Mesendoderm (in vitro differentiated cells): ENCODE results near the gene NTF4.
"Not testable (repeated sequence)": the region's sequence is repeated elsewhere in the genome, so short reads cannot be mapped to it uniquely, and the experiment has no call there.

Source experiments
- DNase-seq: peaks from one replicate; pipeline ENCODE4 v3.0.0; 2013
- H2AK5ac ChIP-seq: 2 replicates; pipeline ENCODE4 v1.6.1; 2013; ENCODE audit warnings: low read length, inconsistent platforms
- H2BK120ac ChIP-seq: 2 replicates; pipeline ENCODE4 v1.6.1; 2013; ENCODE audit warnings: low read depth, mild to moderate bottlenecking, low read length, moderate library complexity, mixed read lengths
- H2BK15ac ChIP-seq: replicated peaks from 2 replicates; pipeline ENCODE4 v1.6.1; 2013; ENCODE audit warnings: low read depth, mild to moderate bottlenecking, moderate library complexity
- H2BK5ac ChIP-seq: 2 replicates; pipeline ENCODE4 v1.6.1; 2013; ENCODE audit warnings: low read length, inconsistent platforms
- H3K18ac ChIP-seq: 2 replicates; pipeline ENCODE4 v1.6.1; 2013; ENCODE audit warnings: mild to moderate bottlenecking, low read length, mixed read lengths
- H3K23ac ChIP-seq: one replicate; pipeline ENCODE4 v1.6.1; 2013; ENCODE audit warnings: low read length
- H3K27ac ChIP-seq: 2 replicates; pipeline ENCODE4 v1.5.1; 2013; ENCODE audit warnings: low read depth, mild to moderate bottlenecking, inconsistent platforms, low read length, moderate library complexity
- H3K27me3 ChIP-seq: 2 replicates; pipeline ENCODE4 v1.6.1; 2013; ENCODE audit warnings: low read length, control low read depth, mild to moderate bottlenecking, inconsistent platforms; ENCODE audit not compliant: insufficient read depth, poor library complexity
- H3K36me3 ChIP-seq: 2 replicates; pipeline ENCODE4 v1.6.1; 2013; ENCODE audit warnings: low read length, inconsistent platforms; ENCODE audit not compliant: control insufficient read depth, insufficient read depth
- H3K4ac ChIP-seq: one replicate; pipeline ENCODE4 v1.6.1; 2013; ENCODE audit warnings: low read depth, mild to moderate bottlenecking, low read length, moderate library complexity
- H3K4me1 ChIP-seq: 2 replicates; pipeline ENCODE4 v1.6.1; 2013; ENCODE audit warnings: low read depth, low read length, inconsistent platforms; ENCODE audit not compliant: control insufficient read depth
- H3K4me2 ChIP-seq: 2 replicates; pipeline ENCODE4 v1.6.1; 2013; ENCODE audit warnings: low read length
- H3K4me3 ChIP-seq: 2 replicates; pipeline ENCODE4 v1.5.1; 2013; ENCODE audit warnings: mild to moderate bottlenecking, low read length
- H3K56ac ChIP-seq: one replicate; pipeline ENCODE4 v1.6.1; 2013; ENCODE audit warnings: low read length
- H3K79me1 ChIP-seq: 2 replicates; pipeline ENCODE4 v1.6.1; 2013; ENCODE audit warnings: low read length, inconsistent platforms
- H3K79me2 ChIP-seq: 2 replicates; pipeline ENCODE4 v1.6.1; 2013; ENCODE audit warnings: mild to moderate bottlenecking, low read length; ENCODE audit not compliant: control insufficient read depth, insufficient read depth
- H3K9ac ChIP-seq: 2 replicates; pipeline ENCODE4 v1.6.1; 2013; ENCODE audit warnings: low read length, inconsistent platforms
- H4K5ac ChIP-seq: one replicate; pipeline ENCODE4 v1.6.1; 2013; ENCODE audit warnings: low read length
- H4K8ac ChIP-seq: one replicate; pipeline ENCODE4 v1.6.1; 2013; ENCODE audit warnings: low read depth, mild to moderate bottlenecking, control low read depth, low read length, moderate library complexity
- WGBS: extraction: QIAGEN DNeasy Blood & Tissue Kit; methylation state at CpG from one replicate; pipeline ENCODE4 v1.1.7; 2013; ENCODE audit warnings: low lambda C conversion rate, missing lambda C conversion rate; ENCODE audit not compliant: insufficient coverage; ENCODE audit errors: extremely low coverage; 5-methylcytosine and 5-hydroxymethylcytosine counted together

Gene NTF4

GRCh38 chr19:49056902-49057596 lies 7.6 kb downstream of the NTF4 start:
- no CpG with 5 or more reads among the region's 34 CpGs for WGBS
- not testable (repeated sequence) for H3K4ac ChIP-seq, H3K36me3 ChIP-seq, H4K5ac ChIP-seq, H3K23ac ChIP-seq, H3K79me2 ChIP-seq, H2AK5ac ChIP-seq, DNase-seq, H3K79me1 ChIP-seq, H3K4me1 ChIP-seq, H4K8ac ChIP-seq, H3K4me3 ChIP-seq, H3K27me3 ChIP-seq, H3K18ac ChIP-seq, H2BK120ac ChIP-seq, H2BK5ac ChIP-seq, H3K27ac ChIP-seq, H2BK15ac ChIP-seq
- Histone ChIP-seq H3K4me2 (peak overlapping the region; percentile 13), H3K56ac (peak overlapping the region; percentile 84), H3K9ac (peak overlapping the region; percentile 65)

GRCh38 chr19:49056101-49056901 lies 8.3 kb downstream of the NTF4 start:
- H3K18ac ChIP-seq, result no peak overlapping the region
- no peak overlapping the region for H3K23ac ChIP-seq
- no peaks in the 10 kb centered on the region for H3K79me1 ChIP-seq
- no peak overlapping the region for H3K27ac ChIP-seq
- H3K27me3 ChIP-seq, result peaks cover 2% of the 10 kb centered on the region
- H3K56ac ChIP-seq, result peak overlapping the region; percentile 84
- H4K5ac ChIP-seq, result no peak overlapping the region
- H2BK15ac ChIP-seq, result no peak overlapping the region
- H3K9ac ChIP-seq, result peak overlapping the region; percentile 65
- no peaks in the 10 kb centered on the region for H3K4me1 ChIP-seq
- no peak overlapping the region for H2BK5ac ChIP-seq
- H2AK5ac ChIP-seq, result no peak overlapping the region
- H3K36me3 ChIP-seq, result no peaks in the 10 kb centered on the region
- H3K4me2 ChIP-seq, result peak overlapping the region; percentile 84
- no peak overlapping the region for H3K4ac ChIP-seq
- H2BK120ac ChIP-seq, result no peak overlapping the region
- no peak overlapping the region for H4K8ac ChIP-seq
- DNase-seq, result peak; percentile 66
- no peaks in the 10 kb centered on the region for H3K79me2 ChIP-seq
- no CpG with 5 or more reads among the region's 63 CpGs for WGBS
- H3K4me3 ChIP-seq, result no peak overlapping the region

- H2BK120ac ChIP-seq, H3K79me1 ChIP-seq, H4K5ac ChIP-seq, H4K8ac ChIP-seq, H3K79me2 ChIP-seq, H3K4me1 ChIP-seq, H3K27ac ChIP-seq, H2BK15ac ChIP-seq, H3K27me3 ChIP-seq, H3K4ac ChIP-seq, H3K4me3 ChIP-seq, H3K4me2 ChIP-seq, H2AK5ac ChIP-seq, H3K9ac ChIP-seq, H2BK5ac ChIP-seq, H3K18ac ChIP-seq, H3K23ac ChIP-seq, H3K56ac ChIP-seq, H3K36me3 ChIP-seq: not testable (repeated sequence)
- no CpG with 5 or more reads among the region's 24 CpGs for WGBS
- peak; percentile 51 for DNase-seq
Measured at GRCh38 chr19:49050376-49051033, 14.1 kb downstream of the NTF4 start.

GRCh38 chr19:49049834-49050233 lies 14.8 kb downstream of the NTF4 start:
- not testable (repeated sequence) for H4K8ac ChIP-seq, H3K4me2 ChIP-seq, DNase-seq, H3K18ac ChIP-seq, H3K27me3 ChIP-seq, H2AK5ac ChIP-seq, H3K4me3 ChIP-seq, H3K79me2 ChIP-seq, H3K9ac ChIP-seq, H3K4ac ChIP-seq, H3K79me1 ChIP-seq, H3K27ac ChIP-seq, H3K4me1 ChIP-seq, H3K36me3 ChIP-seq, H2BK15ac ChIP-seq, H2BK120ac ChIP-seq, H3K56ac ChIP-seq, H2BK5ac ChIP-seq, H3K23ac ChIP-seq, H4K5ac ChIP-seq
- no CpG with 5 or more reads among the region's 4 CpGs for WGBS

GRCh38 chr19:49049011-49049410 lies 15.6 kb downstream of the NTF4 start, which contains the start of gene CGB8:
CGB8 (minus strand) TSS chr19:49049111; CDS start chr19:49048739, 372 bp downstream.
- not testable (repeated sequence) for H3K36me3 ChIP-seq, DNase-seq, H3K27me3 ChIP-seq, H3K9ac ChIP-seq, H2BK120ac ChIP-seq, H3K4me3 ChIP-seq, H4K5ac ChIP-seq, H3K27ac ChIP-seq, H2AK5ac ChIP-seq, H3K56ac ChIP-seq, H3K4ac ChIP-seq, H2BK5ac ChIP-seq, H3K79me1 ChIP-seq, H3K23ac ChIP-seq, H3K4me1 ChIP-seq, H2BK15ac ChIP-seq, H4K8ac ChIP-seq, H3K4me2 ChIP-seq, H3K18ac ChIP-seq, H3K79me2 ChIP-seq
- WGBS, result no CpG with 5 or more reads among the region's 12 CpGs
